ELF-1 (cell line): ENCODE data around the gene MDH2.
"Not testable (repeated sequence)": the region's sequence is repeated elsewhere in the genome, so short reads cannot be mapped to it uniquely, and the experiment has no call there.

ENCODE experiments used
- DNase-seq: peaks from one replicate; pipeline ENCODE4 v3.0.0-alpha.2; 2016; ENCODE audit warnings: low read depth, low spot score

Gene MDH2

DNA sequence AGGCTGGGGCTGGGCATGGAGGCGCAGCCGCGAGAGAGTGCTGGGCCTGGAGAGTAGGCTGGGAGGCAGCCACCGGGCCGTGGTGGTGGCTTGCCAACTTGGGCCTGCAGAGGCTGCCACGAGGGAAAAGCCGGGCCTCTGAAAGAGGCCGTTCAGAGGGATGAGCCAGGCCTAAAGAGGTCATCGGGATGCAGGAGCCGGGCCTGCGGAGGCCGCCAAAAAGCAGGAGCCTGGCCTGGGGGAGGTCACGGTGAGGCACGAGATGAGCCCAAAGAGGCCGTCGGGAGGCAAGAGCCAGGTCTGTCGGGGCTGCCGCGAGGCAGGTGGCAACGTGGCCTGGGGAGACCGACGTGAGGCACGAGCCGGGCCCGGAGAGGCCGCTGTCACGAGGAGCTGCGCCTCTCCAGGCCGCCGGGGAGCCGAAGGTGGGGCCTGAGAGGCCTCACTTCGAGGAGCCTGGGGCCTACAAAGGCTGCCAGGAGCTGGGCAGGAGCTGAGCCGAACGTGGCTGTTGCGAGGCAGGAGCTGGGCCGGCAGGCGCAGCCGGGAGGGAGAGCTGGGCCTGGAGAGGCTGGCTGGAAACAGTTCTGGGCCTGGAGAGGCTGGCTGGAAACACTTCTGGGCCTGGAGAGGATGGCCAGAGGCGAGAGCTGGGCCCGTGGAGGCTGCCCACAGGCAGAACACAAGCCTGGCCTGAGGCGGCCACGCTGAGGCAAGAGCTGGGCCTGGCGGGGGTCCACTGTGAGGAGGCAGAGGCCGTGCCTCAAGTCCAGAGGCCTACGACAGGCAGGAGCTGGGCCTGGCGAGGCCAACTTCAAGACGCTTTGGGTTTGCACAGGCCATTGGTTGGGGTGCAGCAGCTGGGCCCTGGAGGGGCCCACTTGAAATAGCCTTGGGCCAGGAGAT lies 24.6 kb downstream of the MDH2 start:
- no peak for DNase-seq

- DNase-seq, result peak; percentile 78
Observed at GRCh38 chr7:76073335-76073990, 25.6 kb downstream of the MDH2 start.

DNA sequence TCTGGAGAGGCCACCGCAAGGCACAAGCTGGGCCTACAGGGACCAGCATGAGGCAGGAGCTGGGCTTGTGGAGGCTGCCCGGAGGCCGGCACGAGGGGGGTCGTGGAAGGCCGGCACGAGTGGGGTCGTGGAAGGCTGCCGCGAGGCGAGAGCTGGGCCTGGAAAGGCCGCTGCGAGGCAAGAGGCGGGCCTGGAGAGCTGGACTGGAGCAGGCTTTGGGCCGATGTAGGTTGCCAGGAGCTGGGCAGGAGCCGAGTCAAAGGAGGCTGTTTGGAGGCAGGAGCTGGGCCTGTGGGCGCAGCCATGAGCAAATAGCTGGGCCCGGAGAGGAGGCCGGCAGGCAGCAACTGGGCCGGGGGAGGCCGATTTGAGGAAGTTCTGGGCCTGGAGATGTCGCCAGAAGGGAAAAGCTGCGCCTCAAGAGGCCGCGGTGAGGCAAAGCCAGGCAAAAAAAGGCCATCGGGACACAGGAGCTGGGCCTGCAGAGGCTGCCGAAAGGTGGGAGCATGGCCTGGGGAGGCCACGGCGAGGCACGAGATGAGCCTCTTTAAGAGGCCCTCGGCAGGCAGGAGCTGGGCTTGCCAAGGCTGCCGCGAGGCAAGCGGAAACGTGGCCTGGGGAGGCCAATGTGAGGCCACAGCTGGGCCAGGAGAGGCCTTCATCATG lies 26.5 kb downstream of the MDH2 start:
- no peak for DNase-seq

GRCh38 chr7:76074972-76075370 lies 27.1 kb downstream of the MDH2 start:
- no peak for DNase-seq

DNA sequence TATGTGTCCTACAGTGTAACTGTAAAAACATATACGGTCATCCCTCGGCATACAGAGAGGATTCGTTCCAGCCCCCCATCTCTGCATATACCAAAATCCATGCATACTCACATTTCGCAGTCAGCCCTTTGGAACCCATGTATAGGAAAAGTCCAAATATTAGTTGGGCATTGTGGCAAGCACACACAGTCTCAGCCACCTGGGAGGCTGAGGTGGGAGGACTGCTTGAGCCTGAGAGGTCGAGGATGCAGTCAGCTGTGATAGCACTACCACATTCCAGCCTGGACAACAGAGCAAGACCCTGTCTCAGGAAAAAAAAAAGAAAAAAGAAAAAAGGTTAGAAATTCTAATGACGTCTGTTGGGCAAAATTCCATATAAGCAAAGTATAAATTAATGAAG lies 29.1 kb downstream of the MDH2 start:
- no peak for DNase-seq

- no peak for DNase-seq
Observed at GRCh38 chr7:76077435-76077834, 29.5 kb downstream of the MDH2 start.

- no peak for DNase-seq
Observed at GRCh38 chr7:76080204-76080603, 32.3 kb downstream of the MDH2 start.

DNA sequence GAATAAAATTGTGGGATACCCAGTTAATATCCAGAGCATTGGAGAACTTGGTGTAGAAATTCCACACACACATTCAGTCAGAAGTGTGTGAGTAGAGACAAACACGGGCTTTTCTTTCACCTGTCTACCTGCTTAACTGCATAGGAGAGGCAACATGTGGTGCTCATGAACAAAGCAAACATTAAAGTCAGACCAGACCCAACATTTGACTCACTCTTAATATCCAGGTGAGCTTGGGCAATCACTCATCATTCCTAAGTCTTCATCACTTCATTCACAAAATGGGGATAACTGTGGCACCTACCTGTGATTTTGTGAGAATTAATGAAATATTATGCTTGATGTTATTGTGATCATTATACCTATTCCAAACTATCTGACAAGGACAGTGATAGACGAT lies 36.2 kb downstream of the MDH2 start:
- not testable (repeated sequence) for DNase-seq

GRCh38 chr7:76086070-76086469 lies 38.2 kb downstream of the MDH2 start:
- DNase-seq, result no peak

DNA sequence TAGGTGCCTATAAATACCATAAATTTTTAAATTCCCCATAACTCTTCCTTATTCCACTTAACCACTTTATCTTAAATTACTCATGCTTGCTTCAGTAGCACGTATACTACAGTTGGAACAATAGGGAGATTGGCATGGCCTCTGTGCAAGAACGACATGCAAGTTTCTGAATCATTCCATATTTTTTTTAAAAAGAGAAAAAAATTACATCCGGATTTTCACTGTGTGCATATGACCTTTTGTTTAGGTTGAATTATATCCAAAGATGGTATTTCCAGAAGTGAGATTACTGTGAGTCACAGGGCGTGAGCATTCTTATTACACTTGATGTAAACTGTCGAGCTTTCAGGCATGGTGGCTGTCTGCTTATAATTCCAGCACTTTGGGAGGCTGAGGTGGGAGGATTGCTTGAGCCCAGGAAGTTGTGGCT lies 39.5 kb downstream of the MDH2 start:
- DNase-seq, result not testable (repeated sequence)

DNA sequence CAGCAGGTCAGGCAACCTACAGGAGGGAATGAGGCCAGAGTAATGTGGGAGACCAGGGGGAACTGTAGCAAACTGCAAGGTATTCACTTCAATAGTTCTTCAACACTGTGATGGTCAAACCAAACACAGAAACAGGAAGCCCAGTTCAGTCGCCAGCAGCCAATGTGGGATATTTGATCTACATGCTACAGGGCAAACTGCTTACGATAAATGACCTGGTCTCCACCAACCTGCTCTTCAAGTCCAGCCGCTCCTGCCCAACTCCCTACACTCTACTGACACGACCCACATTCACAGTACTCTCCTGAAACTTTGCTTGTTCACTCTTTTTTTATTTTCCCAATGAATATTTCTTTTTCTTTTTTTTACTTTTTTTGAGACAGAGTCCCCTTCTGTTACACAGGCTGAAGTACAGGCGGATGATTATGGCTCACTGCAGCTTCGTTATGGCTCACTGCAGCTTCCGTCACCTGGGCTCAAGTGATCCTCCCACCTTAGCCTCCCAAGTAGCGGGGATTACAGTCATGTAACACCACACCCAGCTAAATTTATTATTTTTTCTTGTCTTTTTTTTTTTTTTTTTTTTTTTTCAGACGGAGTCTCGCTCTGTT lies 42.1 kb downstream of the MDH2 start:
- peak; percentile 72 for DNase-seq

DNA sequence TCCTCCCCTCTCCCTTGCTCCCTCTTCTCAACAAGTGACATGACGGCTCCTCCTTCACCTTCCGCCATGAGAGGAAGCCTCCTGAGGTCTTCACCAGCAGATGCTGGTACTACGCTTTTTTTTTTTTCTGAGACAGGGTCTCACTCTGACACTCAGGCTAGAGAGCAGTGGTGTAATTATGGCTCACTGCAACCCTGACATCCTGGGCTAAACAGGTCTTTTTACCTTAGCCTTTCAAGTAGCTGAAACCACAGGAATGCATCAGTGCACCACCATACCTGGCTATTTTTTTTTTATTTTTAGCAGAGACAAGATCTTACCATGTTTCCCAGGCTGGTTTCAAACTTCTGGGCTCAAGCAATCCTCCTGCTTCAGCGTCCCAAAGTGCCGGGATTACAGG lies 43.6 kb downstream of the MDH2 start:
- no peak for DNase-seq

DNA sequence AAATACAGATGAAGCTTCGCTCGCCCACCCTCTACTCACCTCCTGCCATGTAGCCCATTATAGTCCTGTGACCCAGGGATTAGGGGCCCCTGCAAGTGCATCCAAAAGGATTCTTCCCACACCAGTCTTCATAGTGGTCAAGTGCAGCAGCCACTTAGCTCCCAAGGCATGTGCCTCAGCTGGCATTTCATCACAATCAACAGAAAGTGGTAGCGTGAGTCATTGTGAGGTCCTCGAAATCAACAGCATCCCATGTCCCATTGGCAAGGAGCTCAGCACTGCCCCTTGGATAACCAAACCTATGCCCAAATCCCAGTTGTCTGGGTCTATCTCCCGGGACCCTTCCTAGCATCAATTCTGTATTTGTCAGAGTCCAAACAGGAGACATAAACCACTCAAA lies 45.6 kb downstream of the MDH2 start:
- not testable (repeated sequence) for DNase-seq

GRCh38 chr7:76094326-76094725 lies 46.4 kb downstream of the MDH2 start:
- DNase-seq, result not testable (repeated sequence)

GRCh38 chr7:76095908-76096307 lies 48.0 kb downstream of the MDH2 start:
- DNase-seq, result no peak

DNA sequence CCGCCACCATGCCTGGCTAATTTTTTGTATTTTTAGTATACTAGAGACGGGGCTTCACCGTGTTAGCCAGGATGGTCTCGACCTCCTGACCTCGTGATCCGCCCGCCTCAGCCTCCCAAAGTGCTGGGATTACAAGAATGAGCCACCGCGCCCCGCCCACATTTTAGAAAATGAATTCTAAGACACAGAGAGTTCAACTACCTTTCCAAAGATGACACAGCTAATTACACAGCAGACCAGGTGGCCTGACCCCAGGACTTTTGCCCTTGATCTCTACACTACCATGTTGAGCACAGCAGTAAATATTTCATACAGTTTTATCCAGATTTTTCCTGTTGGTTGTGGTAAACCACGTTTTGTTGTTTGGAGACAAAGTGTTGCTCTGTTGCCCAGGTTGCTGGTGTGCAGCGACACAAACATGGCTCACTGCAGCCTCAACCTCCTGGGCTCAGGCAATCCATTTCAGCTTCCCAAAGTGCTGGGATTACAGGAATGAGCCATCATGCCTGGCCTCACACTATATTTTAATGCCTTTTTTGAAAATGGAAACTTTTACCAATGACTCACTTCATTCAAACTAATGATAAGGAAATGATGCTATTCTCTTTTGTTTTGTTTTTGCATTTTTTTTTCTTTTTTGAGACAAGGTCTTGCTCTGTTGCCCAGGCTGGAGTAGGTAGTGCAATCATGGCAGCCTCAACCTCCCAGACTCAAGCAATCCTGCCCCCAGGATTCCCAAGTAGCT lies 54.0 kb downstream of the MDH2 start:
- not testable (repeated sequence) for DNase-seq

GRCh38 chr7:76103788-76104187 lies 55.9 kb downstream of the MDH2 start:
- not testable (repeated sequence) for DNase-seq

- DNase-seq, result not testable (repeated sequence)
Observed at GRCh38 chr7:76106130-76106529, 58.2 kb downstream of the MDH2 start.

GRCh38 chr7:76106893-76107292 lies 59.0 kb downstream of the MDH2 start:
- DNase-seq, result no peak

DNA sequence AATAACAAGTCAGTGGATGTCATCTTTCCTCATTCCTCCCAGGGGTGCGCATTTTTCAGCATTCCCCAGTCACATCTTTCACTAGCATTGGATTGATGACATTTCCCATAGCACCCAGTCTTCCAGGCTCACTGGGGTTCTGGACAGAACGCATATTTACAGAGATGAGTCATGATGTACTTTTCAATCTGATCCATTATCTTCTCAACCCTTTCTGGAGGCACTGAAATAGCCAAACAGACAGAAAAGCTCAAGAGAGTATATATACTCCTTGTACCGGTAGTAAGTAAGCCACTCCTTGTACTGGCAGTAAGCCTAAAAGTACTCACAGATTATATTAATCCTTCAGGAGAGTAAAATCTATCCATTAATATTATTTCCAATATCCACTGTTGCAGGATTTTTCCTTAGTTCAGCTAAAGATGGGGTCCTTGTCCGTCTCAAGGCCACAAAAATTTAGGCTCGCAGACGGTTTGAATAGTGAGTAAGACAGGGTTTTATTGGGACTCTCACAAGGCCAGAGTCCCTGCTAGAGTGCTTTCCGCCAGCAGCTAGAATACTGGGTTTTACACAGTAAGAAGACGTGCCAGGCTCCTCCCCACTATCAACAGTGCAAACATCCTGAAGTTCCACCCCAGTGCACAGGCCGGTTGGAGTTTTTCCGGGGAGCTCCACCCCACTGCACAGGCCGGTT lies 60.8 kb downstream of the MDH2 start:
- DNase-seq, result peak; percentile 23
